OCI-LY7 (cell line): ENCODE data around the gene MSLN.

ENCODE experiments used
- CTCF ChIP-seq: fragments of 200-600 bp; sonication (generic); conservative IDR thresholded peaks from 2 replicates; pipeline ENCODE4 v1.5.1; 2014; ENCODE audit warnings: mild to moderate bottlenecking, antibody characterized with exemption, low read length, moderate library complexity, mixed read lengths
- EZH2phosphoT487 ChIP-seq: fragments of 200-600 bp; sonication (generic); IDR thresholded peaks from 2 replicates; pipeline ENCODE4 v1.6.1; 2018; ENCODE audit warnings: low read depth, borderline replicate concordance, mild to moderate bottlenecking, mixed run types, antibody characterized with exemption, low read length, moderate library complexity, mixed read lengths

DNA sequence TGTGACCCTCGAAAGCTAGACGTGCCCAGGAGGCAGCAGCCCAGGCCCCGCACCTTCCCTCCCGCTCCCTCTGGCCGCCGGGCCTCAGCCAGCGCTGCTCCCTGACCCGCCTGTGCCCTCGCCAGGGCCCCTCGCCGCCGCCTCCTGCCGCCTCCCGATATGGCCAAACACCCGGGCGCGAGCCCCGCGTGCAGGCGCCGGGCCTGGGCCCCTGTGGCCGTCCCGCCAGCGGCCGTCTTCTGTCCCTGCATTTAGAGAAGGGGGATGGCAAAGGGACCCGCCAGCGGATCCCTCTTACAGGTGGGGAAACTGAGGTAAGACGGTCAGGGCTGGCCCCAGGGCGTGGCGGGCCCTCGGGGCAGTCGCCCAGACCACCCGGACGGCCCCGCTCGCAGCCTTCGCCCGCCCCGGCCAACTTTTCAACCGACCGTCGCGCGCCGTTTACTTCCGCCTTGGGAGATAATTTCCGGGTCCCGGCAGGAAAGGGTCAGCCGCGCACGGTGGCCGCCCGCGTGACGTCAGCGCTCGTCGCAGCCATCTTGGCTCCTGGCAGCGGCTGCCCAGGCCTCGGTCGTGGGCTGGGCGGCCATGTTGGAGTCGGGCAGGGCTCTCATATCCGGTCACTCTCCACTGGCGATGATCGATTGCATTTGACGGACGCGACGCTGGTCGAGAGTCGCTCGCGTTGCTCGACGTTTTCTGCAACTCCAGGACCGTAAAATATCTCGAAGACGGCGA, 47.0 kb downstream of the MSLN start:
- no peak for TF ChIP-seq CTCF
- no peak for TF ChIP-seq EZH2phosphoT487
